NB4 (cell line): ENCODE data around the gene PACS1.

Source experiments
- MYC ChIP-seq: IDR thresholded peaks from 2 replicates; pipeline ENCODE4 v1.6.1; 2011; ENCODE audit warnings: low read depth, low read length
- TF ChIP-seq, protein P1 (sequence below): IDR thresholded peaks from one replicate; pipeline ENCODE4 v1.5.1; 2012; ENCODE audit warnings: low read depth, low read length

GRCh38 chr11:66036334-66036710 lies 33.8 kb upstream of the PACS1 start:
- TF ChIP-seq, protein P1, sequence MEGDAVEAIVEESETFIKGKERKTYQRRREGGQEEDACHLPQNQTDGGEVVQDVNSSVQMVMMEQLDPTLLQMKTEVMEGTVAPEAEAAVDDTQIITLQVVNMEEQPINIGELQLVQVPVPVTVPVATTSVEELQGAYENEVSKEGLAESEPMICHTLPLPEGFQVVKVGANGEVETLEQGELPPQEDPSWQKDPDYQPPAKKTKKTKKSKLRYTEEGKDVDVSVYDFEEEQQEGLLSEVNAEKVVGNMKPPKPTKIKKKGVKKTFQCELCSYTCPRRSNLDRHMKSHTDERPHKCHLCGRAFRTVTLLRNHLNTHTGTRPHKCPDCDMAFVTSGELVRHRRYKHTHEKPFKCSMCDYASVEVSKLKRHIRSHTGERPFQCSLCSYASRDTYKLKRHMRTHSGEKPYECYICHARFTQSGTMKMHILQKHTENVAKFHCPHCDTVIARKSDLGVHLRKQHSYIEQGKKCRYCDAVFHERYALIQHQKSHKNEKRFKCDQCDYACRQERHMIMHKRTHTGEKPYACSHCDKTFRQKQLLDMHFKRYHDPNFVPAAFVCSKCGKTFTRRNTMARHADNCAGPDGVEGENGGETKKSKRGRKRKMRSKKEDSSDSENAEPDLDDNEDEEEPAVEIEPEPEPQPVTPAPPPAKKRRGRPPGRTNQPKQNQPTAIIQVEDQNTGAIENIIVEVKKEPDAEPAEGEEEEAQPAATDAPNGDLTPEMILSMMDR: no peak
- TF ChIP-seq MYC: no peak
